ENCODE data around the gene MBOAT1.
A peak's percentile ranks its signal among the peaks of the same experiment; 100 is the strongest.
"Not testable (repeated sequence)": the region's sequence is repeated elsewhere in the genome, so short reads cannot be mapped to it uniquely, and the experiment has no call there.

Gene MBOAT1

GRCh38 chr6:20212392-20213111 is at the start of gene MBOAT1:
TSS of gene MBOAT1 (minus strand) at chr6:20212469. CDS start at chr6:20212234, 235 bp downstream.
- peak; percentile 95 for DNase-seq

GRCh38 chr6:20261685-20262084 is 49.4 kb upstream of the MBOAT1 start:
- no peak for DNase-seq

- DNase-seq, result no peak
Measured at GRCh38 chr6:20260360-20260759, 48.1 kb upstream of the MBOAT1 start.

- no peak for DNase-seq
Measured at GRCh38 chr6:20259316-20260049, 47.2 kb upstream of the MBOAT1 start.

- DNase-seq, result no peak
Measured at GRCh38 chr6:20255428-20255827, 43.2 kb upstream of the MBOAT1 start.

- DNase-seq, result no peak
Measured at GRCh38 chr6:20254295-20254694, 42.0 kb upstream of the MBOAT1 start.

- no peak for DNase-seq
Measured at GRCh38 chr6:20253021-20253420, 40.8 kb upstream of the MBOAT1 start.

- no peak for DNase-seq
Measured at GRCh38 chr6:20252311-20252710, 40.0 kb upstream of the MBOAT1 start.

- DNase-seq, result no peak
Measured at GRCh38 chr6:20251525-20251924, 39.3 kb upstream of the MBOAT1 start.

- no peak for DNase-seq
Measured at GRCh38 chr6:20246125-20246524, 33.9 kb upstream of the MBOAT1 start.

GRCh38 chr6:20244807-20245681 is 32.8 kb upstream of the MBOAT1 start:
- not testable (repeated sequence) for DNase-seq

- DNase-seq, result no peak
Measured at GRCh38 chr6:20243288-20243687, 31.0 kb upstream of the MBOAT1 start.

GRCh38 chr6:20242397-20242796 is 30.1 kb upstream of the MBOAT1 start:
- no peak for DNase-seq

- DNase-seq, result no peak
Measured at GRCh38 chr6:20241102-20241501, 28.8 kb upstream of the MBOAT1 start.

GRCh38 chr6:20238688-20239587 is 26.7 kb upstream of the MBOAT1 start:
- DNase-seq, result no peak

GRCh38 chr6:20237677-20238460 is 25.6 kb upstream of the MBOAT1 start:
- DNase-seq, result no peak

GRCh38 chr6:20236909-20237600 is 24.8 kb upstream of the MBOAT1 start:
- DNase-seq, result no peak

GRCh38 chr6:20236344-20236743 is 24.1 kb upstream of the MBOAT1 start:
- no peak for DNase-seq

GRCh38 chr6:20235041-20235440 is 22.8 kb upstream of the MBOAT1 start:
- DNase-seq, result no peak

- DNase-seq, result no peak
Measured at GRCh38 chr6:20234136-20234535, 21.9 kb upstream of the MBOAT1 start.

Measured in fibroblast of skin of right biceps (primary cell).